GM18517 (cell line): ENCODE results near the gene HNRNPLL.

ENCODE experiments used
- ATAC-seq: cut with Tn5 transposase; IDR thresholded peaks from one replicate; pipeline ENCODE4 v1.9.1; 2021; ENCODE audit warnings: mild to moderate bottlenecking, moderate library complexity; ENCODE audit not compliant: unreplicated experiment

Gene HNRNPLL

DNA sequence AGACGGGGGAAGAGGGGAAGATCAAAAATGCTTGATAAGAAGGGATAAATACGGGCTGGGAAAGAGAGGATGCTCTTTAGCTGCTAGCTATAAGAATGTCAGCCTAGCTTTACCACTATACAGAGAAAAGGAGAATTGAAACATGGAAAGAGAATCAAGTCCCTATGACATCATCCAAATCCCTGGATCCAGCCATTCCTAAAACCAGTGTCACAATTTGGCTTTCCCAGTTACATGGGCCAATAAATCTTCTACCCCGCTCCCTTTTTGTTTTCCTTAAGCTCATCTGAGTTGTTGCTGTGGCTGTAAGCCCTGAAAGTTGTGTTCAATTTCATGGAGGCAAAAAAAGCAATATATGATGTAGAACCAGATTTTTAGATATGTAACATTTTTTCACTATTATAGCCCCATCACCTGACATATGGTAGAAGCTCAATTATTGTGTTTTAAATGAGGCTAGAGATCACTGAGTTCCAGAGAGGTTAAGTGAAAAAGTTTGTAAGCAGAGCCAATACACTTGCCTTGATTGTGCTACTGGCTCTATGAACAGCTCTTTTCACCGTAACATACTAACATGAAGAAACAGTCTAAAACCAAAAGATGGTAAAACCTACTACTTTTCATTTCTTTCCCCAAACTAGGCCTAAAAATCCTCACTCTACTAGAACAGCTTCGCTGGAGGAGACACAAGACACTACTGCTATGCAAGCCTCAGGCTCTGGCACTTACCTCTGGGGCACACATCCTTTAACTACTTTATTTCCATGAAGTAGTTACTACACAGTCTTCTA lies 4.3 kb downstream of the HNRNPLL start:
- ATAC-seq = no peak

DNA sequence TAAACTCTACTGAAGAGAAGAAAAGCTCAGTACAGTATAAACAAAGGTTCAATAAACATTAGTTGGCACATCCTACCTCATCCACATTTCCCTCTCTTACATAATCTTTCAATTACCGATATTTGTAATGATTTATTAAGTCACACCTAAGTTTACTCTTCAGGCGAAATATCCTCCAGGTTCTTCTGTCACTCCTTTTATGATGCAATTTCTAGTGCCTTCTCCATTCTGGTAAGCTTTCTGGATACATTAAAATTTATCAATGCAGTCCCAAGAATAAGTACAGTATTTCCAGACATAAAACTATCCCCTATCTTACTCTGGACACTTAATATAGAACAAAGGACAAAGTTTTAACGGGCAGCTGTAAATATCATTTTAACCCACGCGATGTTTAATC lies 5.6 kb downstream of the HNRNPLL start:
- no peak for ATAC-seq

DNA sequence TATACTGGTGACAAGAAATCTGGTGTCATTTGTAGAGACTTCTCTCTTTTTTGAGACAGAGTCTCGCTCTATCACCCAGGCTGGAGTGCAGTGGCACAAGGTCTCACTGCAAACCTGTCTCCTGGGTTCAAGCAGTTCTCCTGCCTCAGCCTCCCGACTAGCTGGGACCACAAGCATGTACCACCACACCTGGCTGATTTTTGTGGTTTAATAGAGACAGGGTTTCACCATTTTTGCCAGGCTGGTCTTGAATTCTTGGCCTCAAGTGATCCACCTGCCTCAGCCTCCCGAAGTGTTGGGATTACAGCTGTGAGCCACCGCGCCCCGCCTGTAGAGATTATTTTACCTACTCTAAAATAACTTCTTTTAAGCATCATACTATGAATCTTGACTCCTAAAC lies 6.5 kb downstream of the HNRNPLL start:
- ATAC-seq = no peak

DNA sequence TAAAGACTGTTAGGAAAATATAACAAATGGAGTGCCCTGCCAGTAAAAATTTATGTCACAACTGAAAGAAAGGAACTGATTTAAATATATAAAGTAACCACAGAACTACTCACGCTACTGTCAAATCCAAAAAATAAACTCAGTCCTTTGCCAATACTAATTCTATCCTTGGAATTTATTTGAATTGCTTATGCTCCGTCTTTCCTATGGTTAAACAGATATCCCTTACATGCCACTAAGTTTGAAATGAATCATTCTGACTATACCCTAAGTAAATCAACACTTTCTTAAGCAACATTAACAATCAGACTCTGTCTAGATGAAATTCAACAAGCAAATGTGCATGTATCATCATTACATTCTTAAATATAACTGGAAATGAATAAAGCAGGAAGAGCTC lies 9.8 kb downstream of the HNRNPLL start:
- no peak for ATAC-seq

DNA sequence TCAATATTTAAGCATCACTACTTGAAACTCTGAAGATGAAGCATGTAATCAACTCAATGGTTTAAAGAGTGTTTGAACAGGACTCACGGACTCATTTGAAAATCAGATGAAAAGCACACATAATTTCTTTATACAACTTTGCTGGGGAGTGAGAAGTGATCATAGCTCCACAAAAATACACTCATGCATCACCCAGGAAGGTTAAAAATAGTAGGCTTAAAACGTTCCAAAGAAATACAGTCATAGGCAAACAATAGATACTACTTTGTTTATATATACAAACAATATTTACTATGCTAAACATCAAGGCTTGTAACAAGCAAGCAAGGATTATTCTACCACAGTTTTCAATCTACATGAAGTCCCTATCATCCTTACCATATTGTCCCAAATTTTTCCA lies 11.6 kb downstream of the HNRNPLL start:
- no peak for ATAC-seq

DNA sequence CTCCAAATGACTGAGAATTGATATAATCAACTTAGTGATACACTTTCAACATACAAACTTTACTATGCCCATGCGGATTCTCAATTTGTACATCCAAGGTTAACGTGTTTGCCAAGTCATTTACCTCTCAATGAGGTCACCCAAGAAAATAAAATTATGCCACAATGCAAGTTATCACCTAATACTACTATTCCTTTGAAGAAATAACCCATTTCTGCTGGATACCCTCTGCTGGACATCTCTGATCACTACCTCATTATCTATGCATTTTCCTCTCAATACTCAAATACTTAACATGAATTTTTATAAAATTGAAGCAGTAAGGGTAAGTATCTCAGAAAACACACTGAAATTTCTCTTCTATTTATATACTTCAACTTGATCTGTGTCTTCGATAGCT lies 12.7 kb downstream of the HNRNPLL start:
- ATAC-seq = no peak

DNA sequence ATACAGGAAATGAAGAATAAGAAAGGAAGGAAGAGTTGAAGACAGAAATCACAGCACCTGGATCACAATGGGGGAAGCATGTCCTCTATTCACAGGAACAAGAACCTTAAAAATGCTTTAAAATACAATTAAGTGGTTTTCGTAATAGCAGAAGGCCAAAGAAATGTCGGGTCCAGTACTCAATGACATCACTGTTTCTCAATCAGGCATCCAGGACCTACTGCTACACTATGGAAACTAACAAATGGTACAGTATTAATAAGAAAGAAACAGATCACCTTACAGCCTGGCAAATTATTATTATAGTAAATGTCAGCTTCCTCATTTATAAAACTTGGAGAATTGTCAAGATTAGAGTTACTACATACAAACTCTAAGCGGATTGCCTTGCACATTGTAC lies 15.8 kb downstream of the HNRNPLL start:
- ATAC-seq = no peak

DNA sequence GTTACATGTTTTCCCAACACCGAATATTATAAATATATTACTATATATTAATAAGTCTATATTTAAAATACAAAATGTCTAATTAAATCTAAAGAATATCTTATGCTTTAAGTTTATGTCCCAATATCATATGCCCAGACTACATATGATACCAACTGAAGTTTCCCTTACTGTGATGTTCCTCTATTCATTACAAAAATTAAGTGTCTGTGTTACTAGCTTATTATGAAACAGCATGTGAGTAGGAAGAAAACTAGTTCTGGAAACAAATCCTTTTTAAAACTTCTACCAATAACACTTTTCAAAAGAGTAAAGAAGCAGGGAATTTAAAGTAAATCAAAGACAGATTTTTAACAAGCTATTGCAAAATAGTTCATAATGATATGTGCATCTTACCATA lies 17.8 kb downstream of the HNRNPLL start:
- no peak for ATAC-seq

DNA sequence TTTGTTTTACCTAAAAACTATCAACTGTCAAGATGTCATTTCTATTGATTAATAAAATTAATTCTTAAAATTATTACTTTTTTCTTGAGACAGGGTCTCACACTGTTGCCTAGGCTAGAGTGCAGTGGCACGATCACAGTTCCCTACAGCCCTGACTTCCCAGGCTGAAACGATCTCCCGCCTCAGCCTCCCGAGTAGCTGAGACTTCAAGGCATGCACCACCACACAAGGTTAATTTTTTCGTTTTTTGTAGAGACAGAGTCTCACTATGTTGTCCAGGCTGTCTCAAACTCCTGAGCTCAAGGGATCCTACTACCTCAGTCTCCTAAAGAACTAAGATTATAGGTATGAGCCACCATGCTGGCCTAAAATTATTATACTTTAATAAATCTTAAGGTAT lies 18.7 kb downstream of the HNRNPLL start:
- ATAC-seq = no peak

DNA sequence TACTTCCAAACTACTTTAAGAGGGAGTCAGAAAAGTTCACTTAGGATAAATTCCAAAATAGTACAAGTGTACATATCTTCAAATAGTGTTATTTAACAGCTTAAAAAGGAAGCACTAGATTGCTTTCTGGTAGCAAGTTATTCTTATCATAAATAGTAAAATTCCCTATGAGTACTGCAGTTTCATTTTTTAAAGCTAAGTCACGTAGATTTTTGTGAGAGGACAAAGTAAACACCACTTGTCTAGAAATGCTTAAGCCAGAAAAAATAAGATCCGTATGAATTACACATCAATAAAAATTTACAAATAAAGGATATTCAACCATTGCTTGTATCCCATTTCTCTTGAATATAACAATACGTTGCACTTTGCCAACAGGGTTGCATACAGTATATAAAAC lies 19.2 kb downstream of the HNRNPLL start:
- ATAC-seq = no peak

DNA sequence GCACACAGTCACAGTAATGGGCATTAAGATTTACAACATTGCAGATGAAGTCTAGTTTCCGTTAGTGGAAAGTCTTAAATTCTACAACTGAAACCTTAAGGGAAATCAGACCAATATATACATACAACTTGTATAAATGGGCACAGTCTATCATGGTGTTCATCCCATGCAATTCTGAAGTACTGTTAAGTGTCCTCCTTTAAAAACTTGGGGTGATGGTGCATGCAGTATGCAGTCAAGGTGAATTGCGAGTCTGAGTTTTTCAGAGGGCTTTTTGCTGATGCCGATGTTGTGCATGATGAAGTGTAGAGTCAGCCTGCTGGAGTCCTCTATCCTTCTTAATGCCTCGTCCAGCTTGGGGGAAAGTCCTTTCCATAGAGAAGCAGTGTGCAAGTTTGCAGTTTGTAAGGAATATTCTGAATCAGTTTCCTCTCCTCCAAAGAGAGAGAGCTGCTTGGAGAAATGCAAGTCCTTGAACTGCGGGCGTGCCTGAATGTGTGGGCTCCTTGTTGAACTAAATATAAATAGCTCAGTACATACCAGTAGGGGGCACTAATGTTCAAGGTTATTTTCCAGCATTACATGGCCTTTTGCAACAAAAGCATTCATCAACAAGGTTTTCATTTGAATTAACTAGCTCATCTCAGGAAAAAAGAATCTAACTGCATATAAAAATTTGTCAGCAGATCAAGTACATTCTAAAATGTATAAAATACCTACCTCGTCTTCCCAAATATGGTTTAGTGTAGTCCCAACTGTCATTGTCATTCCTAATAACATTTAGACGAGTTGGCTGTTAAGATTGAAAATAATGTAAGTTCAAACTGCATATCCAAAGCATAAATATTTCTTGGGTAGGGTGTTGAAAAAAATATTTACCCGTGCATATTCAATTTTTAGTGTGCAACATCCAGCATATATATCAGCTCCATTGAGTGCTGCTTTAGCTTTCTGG lies 21.3 kb downstream of the HNRNPLL start:
- ATAC-seq = no peak

DNA sequence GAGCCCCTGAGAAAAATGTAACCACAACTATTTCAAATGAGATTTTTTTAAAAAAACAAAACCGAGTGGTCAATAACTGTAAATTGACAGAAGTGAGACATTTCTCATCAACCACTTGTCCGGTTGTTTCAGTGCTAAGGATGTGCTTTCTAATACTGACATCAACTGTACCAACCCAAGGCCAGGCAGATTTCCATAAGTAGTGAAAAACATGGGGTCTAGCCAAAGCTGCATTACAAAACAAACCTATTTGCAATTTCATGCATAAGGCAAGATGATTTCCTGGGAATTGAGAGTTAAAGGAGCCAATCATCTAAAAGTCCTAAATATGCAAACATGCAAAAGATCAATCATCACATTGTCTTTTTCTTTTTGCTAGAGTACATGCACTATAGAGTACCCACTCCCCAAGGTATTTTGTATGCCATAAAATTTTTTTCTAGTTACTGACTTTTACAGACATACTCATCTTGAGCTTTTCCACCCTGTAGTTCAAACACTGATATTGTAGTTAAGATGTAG lies 22.6 kb downstream of the HNRNPLL start:
- no peak for ATAC-seq

DNA sequence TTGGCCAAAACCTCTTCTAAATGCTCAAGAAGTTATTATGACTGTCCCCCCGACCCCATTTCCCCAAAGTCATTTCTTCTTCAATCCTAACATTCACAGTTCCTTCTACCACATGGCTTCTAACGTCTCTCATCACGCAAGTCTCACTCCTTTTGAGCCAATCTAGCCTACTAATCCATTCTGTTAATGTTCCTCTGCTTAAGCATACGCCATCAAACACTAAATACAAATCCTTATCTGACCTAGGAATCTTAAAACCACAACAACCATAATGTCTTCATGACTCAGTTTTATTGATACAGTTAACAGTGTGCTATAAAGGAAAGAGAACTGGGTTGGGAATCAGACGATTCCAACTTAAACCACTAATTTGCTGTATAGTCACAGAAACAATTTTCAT lies 23.9 kb downstream of the HNRNPLL start:
- no peak for ATAC-seq

DNA sequence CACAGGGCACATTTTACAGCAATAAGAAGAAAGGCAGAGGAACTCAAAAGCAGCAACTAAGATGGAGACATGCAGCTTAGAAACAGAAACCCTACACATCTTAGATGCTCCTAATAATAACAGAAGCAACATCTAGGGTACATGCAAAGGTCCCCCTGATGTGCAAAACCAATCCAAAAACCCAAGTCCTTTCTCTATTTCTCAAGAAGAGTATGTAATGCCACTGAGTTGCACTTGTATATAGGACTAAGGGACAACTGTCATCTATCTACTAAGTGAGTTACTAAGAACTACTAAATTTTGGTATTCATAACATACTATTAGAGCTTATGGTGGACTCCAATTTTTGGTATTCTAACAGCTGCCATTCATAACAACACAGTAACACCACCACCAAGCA lies 28.4 kb downstream of the HNRNPLL start:
- no peak for ATAC-seq

DNA sequence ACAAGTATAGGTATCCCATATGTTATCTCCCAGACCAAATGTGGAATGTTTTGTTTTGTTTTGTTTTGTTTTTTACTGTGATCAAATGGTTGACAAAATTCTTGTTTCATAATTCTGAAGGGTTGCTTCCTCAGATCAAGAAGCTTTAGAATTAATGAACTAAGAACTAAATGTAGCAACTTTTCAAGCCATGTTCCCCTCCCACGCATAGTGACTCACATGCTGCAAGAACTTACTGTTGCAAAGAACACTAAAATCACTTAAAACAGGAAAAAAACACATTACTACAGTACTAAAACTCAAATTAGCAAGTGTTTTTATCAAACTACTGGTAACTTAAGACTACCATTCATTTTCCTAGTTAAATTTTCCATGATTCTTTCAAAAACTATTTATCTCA lies 30.6 kb downstream of the HNRNPLL start:
- no peak for ATAC-seq

DNA sequence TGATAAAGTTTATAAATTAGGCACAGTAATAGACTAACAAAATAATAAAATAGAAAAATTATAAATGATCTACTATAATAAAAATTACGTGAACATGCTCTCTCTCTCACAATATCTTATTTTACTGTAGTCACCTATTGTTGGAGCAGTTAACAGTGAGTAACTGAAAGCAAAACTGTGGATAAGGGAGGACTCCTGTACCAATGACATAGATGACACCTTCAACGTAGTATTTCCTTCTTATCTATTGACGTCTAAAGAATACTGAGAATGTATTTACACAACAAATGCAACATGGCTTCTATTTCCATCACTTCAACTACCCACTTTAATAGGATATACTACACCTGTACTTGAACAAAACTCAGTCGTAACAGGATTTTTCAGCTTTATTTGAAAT lies 31.5 kb downstream of the HNRNPLL start:
- no peak for ATAC-seq

DNA sequence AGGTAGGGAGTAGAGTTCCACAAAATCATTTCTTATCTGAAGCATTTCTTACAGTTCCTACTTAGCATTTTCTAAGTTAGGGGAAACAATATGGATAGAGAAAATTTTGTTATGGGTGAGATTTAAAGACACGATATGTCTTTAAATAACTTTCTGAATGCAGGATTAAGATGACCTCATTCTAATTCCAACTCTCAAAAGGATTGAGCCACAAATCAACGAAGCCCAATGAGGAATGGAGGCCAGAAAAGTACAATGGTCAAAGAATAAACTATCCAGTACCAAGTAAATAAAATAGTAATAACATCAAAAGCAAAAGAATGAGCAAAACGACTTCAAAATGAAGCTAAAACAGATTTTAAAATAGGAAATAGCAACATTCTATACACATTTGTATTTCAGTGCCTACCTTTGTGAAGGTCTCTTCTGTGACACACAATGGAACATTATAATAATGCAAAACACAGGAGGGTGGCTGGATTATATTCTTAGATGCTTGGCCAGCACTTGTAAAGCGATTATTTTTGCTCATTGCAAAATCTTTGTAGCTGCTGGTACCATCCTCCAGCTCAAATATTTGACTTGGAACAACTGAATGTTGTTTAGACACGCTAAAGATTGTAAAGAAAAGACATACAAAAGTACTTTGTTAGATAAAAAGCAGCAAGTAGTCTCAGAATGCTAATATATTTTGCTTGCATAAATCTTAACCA lies 33.8 kb downstream of the HNRNPLL start:
- ATAC-seq = no peak

DNA sequence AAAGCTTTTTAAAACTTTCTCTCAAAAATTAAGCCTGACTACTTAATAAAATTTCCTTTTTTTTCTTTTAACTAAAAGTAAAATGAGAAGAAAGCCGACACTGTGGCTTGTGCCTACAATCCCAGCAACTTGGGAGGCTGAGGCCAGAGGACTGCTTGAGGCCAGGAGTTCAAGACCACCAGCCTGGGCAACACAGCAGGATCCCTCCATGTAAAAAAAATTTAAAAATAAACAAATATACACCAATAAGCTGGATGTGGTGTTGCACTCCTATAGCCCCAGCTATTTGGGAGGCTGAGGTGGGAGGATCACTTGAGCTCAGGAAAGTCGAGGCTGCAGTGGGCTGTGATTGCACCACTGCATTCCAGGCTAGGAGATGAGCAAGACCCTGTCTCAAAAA lies 37.4 kb downstream of the HNRNPLL start:
- no peak for ATAC-seq

DNA sequence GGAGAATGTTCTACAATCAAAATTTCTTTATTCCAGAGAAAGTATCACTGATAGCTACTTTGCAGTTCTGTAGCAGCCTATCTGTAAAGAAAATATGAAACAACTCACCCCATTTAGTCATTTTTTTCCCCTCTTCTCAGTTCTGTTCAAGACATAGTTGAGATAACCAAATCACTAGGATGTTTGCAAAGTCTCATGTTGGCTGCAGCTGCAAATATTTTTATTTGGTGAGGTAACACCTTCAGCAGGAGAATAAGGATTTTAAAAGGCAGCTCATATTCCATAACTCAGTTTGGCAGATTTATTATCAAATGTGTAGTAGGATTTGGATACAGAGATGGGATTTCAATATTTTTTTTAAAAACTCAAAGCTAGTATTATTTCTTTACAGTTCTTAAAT lies 41.0 kb downstream of the HNRNPLL start:
- no peak for ATAC-seq

DNA sequence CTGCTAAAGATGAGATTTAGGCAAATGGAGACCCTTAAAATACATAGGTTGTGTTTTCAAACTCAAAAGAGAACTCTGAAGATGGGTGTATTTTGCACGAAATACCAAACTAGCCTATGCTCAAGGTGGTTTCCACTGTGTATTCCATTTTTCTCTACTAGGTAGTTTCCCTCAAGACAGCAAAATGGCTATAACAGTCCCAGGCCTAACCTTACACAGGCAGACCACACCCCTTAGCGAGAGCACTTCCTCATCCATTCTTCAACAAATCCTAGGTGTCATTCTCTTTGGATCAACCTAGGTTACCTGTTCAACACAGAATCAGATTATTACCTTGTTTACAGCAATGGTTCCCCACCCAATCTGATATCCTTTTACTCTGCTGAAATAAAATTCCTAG lies 42.6 kb downstream of the HNRNPLL start:
- ATAC-seq = no peak

DNA sequence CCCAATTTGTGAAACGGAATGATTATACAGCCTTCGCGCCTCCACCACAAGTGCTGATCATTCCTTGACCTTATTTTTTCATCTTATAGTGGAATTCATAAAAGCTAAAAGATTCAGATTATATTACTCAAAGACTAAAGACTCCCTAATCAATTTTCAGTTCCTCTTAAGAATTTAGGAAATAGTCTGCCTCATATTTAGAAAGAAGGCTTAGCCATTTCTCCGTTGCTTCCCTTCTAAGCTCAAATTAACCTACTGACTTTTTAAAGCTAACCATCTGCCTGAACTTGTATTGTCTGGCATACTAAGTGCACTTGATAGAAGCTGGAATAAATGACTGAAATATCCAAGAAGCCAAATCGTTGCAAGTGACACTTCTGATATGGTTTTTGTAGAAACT lies 44.7 kb downstream of the HNRNPLL start:
- no peak for ATAC-seq
